ENCODE data around the gene RHCE. TPM values are rescaled to one million over a fixed set of nuclear protein-coding genes. Genes with fewer than 3 reads are reported as not detected.
A peak's percentile ranks its signal among the peaks of the same experiment; 100 is the strongest.

The RHCE gene
- total and polyA plus RNA-seq, 9 of the 15 experiments (the other 6 are each of a cell fraction or from before 2014, with no cell fraction given) = 5.4 to 31.5 (median 12.6) TPM

- no peak for TF ChIP-seq USF1 (CRISPR knock-in tag; IDR thresholded peaks at IDR 0.05)
- peak in 1 of 2 experiments; percentile 78 for TF ChIP-seq NCOA2 (IDR thresholded peaks at IDR 0.05; ENCODE audit: partially characterized antibody in 2 of 2)
- no peak for TF ChIP-seq PHTF2 (CRISPR knock-in tag; IDR thresholded peaks at IDR 0.05)
- TF ChIP-seq ZNF717 (CRISPR knock-in tag; IDR thresholded peaks at IDR 0.05) = no peak
- TF ChIP-seq CBFA2T2 (conservative IDR thresholded peaks at IDR 0.05) = peak; percentile 60
- TF ChIP-seq MECOM (CRISPR knock-in tag; IDR thresholded peaks at IDR 0.05) = no peak
- TF ChIP-seq SRF (CRISPR knock-in tag; IDR thresholded peaks at IDR 0.05) = peak in 1 of 2 experiments; percentile 83; a peak in 1 of 4 replicates
- peak; percentile 79 for TF ChIP-seq CBFA2T3 (IDR thresholded peaks at IDR 0.05)
- TF ChIP-seq ZNF23 (CRISPR knock-in tag; IDR thresholded peaks at IDR 0.05) = no peak
- no peak for TF ChIP-seq ZNF778 (CRISPR knock-in tag; IDR thresholded peaks at IDR 0.05)
- TF ChIP-seq CC2D1A (IDR thresholded peaks at IDR 0.05) = peak; percentile 85; the same call in 1 of the 2 replicates
- TF ChIP-seq LEF1 (IDR thresholded peaks at IDR 0.05) = no peak
- no peak for TF ChIP-seq MTF1 (CRISPR knock-in tag; IDR thresholded peaks at IDR 0.05; ENCODE audit: borderline replicate concordance)
- TF ChIP-seq ZNF764 (CRISPR knock-in tag; IDR thresholded peaks at IDR 0.05; ENCODE audit: low read depth) = no peak
- no peak for TF ChIP-seq MYBL2 (IDR thresholded peaks at IDR 0.05; ENCODE audit: low read depth)
- no peak for TF ChIP-seq MYBL2 (CRISPR knock-in tag; IDR thresholded peaks at IDR 0.05; ENCODE audit: borderline replicate concordance)
- TF ChIP-seq ID3 (CRISPR knock-in tag; IDR thresholded peaks at IDR 0.05) = no peak
- peak; percentile 19; the same call in 1 of the 2 replicates for TF ChIP-seq ID3 (tag; IDR thresholded peaks at IDR 0.05)
- no peak for TF ChIP-seq HNRNPH1 (optimal IDR thresholded peaks at IDR 0.05; ENCODE audit: low read depth, low read length)
- TF ChIP-seq ESRRB (CRISPR knock-in tag; IDR thresholded peaks at IDR 0.05; ENCODE audit: borderline replicate concordance) = no peak
- TF ChIP-seq E2F8 (IDR thresholded peaks at IDR 0.05; ENCODE audit: low read depth, partially characterized antibody) = no peak
- 0 out of 2 replicates have a peak, but pooled peaks have one; percentile 27 for TF ChIP-seq ZNF76 (CRISPR knock-in tag; IDR thresholded peaks at IDR 0.05; ENCODE audit: borderline replicate concordance)
Measured at GRCh38 chr1:25355841-25356395, 64.7 kb downstream of the RHCE start (continued).

Measured in K562 (cell line).